ENCODE results near the gene YBX2.

- no peak for TF ChIP-seq ZNF202 (tag by site-specific recombination; IDR thresholded peaks at IDR 0.05; ENCODE audit: borderline replicate concordance)
- no peak for TF ChIP-seq KLF9 (tag by site-specific recombination; IDR thresholded peaks at IDR 0.05; ENCODE audit: low read depth)
Measured at GRCh38 chr17:7241090-7241733, 53.2 kb downstream of the YBX2 start.

Data from HEK293 (cell line).